D721Med (cell line): Measurements from ENCODE around the gene SPAG16.

Source experiments
- DNase-seq: peaks from one replicate; pipeline ENCODE4 v3.0.0; 2011; ENCODE audit warnings: low spot score; ENCODE audit not compliant: insufficient read length
- FAIRE-seq: peaks from 2 replicates; lab custom pipeline; 2011; peaks lifted over from hg19 to GRCh38; lab: Jason Lieb, UNC
- CTCF ChIP-seq: IDR thresholded peaks from 2 replicates; pipeline ENCODE4 v1.5.1; 2012; ENCODE audit warnings: mild to moderate bottlenecking, control low read depth; ENCODE audit not compliant: insufficient read depth; ENCODE audit errors: missing control alignments

Gene SPAG16

GRCh38 chr2:213411582-213412289, 127.5 kb downstream of the SPAG16 start:
- DNase-seq (no peak), FAIRE-seq (no peak)
- no peak for TF ChIP-seq CTCF

GRCh38 chr2:213415093-213415492, 130.8 kb downstream of the SPAG16 start:
- no peak for TF ChIP-seq CTCF

GRCh38 chr2:213416832-213417231, 132.6 kb downstream of the SPAG16 start:
- TF ChIP-seq CTCF, result no peak
- DNase-seq, result no peak
- no peak for FAIRE-seq

More at GRCh38 chr2:213415093-213415492, 130.8 kb downstream of the SPAG16 start:
- no peak for DNase-seq
- no peak for FAIRE-seq

GRCh38 chr2:213419980-213420379, 135.7 kb downstream of the SPAG16 start:
- no peak for FAIRE-seq
- TF ChIP-seq CTCF, result no peak

GRCh38 chr2:213420828-213421385, 136.6 kb downstream of the SPAG16 start:
- TF ChIP-seq CTCF, result no peak
- DNase-seq, result no peak
- FAIRE-seq, result no peak

More at GRCh38 chr2:213419980-213420379, 135.7 kb downstream of the SPAG16 start:
- no peak for DNase-seq

GRCh38 chr2:213422211-213422610, 137.9 kb downstream of the SPAG16 start:
- FAIRE-seq (no peak), DNase-seq (no peak)

More at GRCh38 chr2:213422211-213422610, 137.9 kb downstream of the SPAG16 start:
- no peak for TF ChIP-seq CTCF
